Peyer's patch (tissue), 4 donors: ENCODE measurements around the gene PCDHGB1. TPM values are rescaled to one million over a fixed set of nuclear protein-coding genes. Genes with fewer than 3 reads are reported as not detected.
A peak's percentile ranks its signal among the peaks of the same experiment; 100 is the strongest.

Source experiments
- DNase-seq, 3 donors: peaks; one replicate each; pipeline ENCODE4 v3.0.0-alpha.2; 2017 to 2019
- H3K27ac ChIP-seq, 4 donors: fragments of 200-600 bp; sonication (generic); one replicate each; pipeline ENCODE4 v1.5.1; 2016 to 2019
- H3K27me3 ChIP-seq, 2 donors: fragments of 200-600 bp; sonication (generic); one replicate each; pipeline ENCODE4 v1.5.1; 2019
- H3K36me3 ChIP-seq, 3 donors: fragments of 200-600 bp; sonication (generic); one replicate each; pipeline ENCODE4 v1.5.1; 2016 to 2019
- H3K4me1 ChIP-seq, 4 donors: fragments of 200-600 bp; sonication (generic); one replicate each; pipeline ENCODE4 v1.5.1; 2016 to 2019
- H3K4me3 ChIP-seq, 4 donors: fragments of 200-600 bp; sonication (generic); 1 replicate in 3 of 4; 2 replicates in 1 of 4; pipeline ENCODE4 v1.5.1; 2016 to 2019; ENCODE audit warnings: mild to moderate bottlenecking in 1 of 4
- H3K9me3 ChIP-seq, 4 donors: fragments of 200-600 bp; sonication (generic); one replicate each; pipeline ENCODE4 v1.5.1; 2016 to 2019; ENCODE audit warnings: mild to moderate bottlenecking in 1 of 4
- POLR2A ChIP-seq, 2 donors: fragments of 450-650 bp; IDR thresholded peaks; one replicate each; pipeline ENCODE4 v1.5.1; 2017; ENCODE audit warnings: antibody characterized with exemption in 2 of 2, mild to moderate bottlenecking in 2 of 2, moderate library complexity in 2 of 2
- total RNA-seq, 4 donors: library from RNA; depleted of rRNA; stranded (reverse); fragments of >200 nt; gene quantifications; one replicate each; pipeline ENCODE4 v1.1.0, GENCODE V29; 2016
- TF ChIP-seq, protein P1 (sequence below), 6 experiments: fragments of 450-650 bp in 4 of 6; fragments of 200-600 bp in 2 of 6; sonication (generic) in 1 of 6; IDR thresholded peaks; one replicate each; pipeline ENCODE4 v1.5.1; 2017 to 2019; ENCODE audit warnings: antibody characterized with exemption in 6 of 6, mild to moderate bottlenecking in 3 of 6, moderate library complexity in 1 of 6

The PCDHGB1 gene
- total RNA-seq, 4 donors from 2014 or later: 0.27 to 0.53 (median 0.47) TPM; not detected in 1

DNA sequence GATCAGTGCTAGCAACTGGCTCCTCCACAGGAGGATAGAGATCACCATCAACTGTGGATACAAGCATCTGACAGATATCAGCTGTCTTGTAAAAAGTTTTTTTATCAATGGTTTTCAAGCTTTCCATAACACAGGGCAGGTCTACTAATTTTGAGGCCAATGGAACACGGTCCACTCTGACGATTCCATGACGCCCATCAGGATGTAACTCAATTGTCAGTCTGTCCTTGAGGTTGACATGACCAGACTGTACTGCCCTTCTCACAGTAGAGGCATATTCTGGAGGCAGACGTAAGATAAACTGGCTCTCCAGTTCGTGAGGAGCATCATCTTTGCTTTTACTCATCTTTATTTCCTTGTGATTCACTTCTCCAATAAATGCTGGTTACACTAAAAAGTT is 30.2 kb upstream of the PCDHGB1 start:
- Histone ChIP-seq H3K9me3 (peaks cover 0 to 58% (median 25%) of the 10 kb centered on the region in 4 donors), H3K27ac (no peak overlapping the region), H3K4me3 (peak overlapping the region; percentile 60 to 71 (median 66)), H3K36me3 (peaks cover 0 to 39% (median 0%) of the 10 kb centered on the region in 3 donors), H3K27me3 (no peaks in the 10 kb centered on the region), H3K4me1 (peaks cover 0 to 4% (median 0%) of the 10 kb centered on the region in 4 donors)
- TF ChIP-seq, protein P1, sequence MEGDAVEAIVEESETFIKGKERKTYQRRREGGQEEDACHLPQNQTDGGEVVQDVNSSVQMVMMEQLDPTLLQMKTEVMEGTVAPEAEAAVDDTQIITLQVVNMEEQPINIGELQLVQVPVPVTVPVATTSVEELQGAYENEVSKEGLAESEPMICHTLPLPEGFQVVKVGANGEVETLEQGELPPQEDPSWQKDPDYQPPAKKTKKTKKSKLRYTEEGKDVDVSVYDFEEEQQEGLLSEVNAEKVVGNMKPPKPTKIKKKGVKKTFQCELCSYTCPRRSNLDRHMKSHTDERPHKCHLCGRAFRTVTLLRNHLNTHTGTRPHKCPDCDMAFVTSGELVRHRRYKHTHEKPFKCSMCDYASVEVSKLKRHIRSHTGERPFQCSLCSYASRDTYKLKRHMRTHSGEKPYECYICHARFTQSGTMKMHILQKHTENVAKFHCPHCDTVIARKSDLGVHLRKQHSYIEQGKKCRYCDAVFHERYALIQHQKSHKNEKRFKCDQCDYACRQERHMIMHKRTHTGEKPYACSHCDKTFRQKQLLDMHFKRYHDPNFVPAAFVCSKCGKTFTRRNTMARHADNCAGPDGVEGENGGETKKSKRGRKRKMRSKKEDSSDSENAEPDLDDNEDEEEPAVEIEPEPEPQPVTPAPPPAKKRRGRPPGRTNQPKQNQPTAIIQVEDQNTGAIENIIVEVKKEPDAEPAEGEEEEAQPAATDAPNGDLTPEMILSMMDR (IDR thresholded peaks at IDR 0.05): no peak
- TF ChIP-seq POLR2A (IDR thresholded peaks at IDR 0.05): no peak
- no peak for DNase-seq

DNA sequence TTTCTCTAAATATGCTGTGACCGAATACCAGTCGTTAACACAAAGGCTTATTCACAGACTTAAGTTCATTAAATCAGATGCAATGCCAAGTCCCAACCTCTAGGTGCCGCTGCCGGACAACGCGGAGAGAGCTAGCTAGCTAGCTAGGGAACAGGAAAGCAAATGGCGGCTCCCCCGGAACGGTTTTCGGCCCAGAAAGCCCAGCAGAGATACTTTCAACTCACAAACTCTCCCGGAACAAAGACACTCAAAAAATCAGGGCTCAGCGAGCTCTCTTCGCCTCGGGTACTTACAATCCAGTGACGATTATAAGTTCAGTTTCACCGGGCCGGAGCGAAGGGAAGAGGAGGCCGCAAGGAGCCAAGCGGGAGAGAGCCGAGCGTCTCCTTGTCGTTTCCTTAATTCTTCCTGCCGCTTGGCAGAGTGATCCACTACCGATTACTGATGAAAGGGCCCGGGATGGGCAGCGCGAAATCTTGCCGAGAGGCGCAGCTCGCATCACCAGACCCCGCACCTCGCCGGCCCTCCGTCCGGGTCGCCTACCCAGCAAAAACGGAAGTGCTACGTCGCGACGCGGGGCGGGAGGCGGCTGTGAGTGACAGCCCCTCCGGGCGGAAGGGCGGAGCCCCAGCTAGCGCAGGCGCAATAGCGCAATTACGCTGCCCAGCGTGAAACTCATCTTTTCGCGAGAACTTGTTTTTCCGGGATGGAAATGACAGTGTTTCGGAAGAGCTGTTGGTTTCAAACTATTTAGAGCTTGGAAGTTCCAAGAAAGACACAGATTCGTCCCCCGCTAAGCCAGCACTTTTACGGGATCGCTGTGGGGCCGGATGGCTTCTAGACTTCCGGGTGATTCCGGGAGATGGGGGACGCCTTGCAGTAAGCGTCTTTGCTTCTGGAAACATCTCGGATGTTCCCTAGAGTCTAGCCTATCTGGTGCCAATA is 29.4 kb upstream of the PCDHGB1 start, which contains the start of gene TAF7:
TSS of gene TAF7 (minus strand) at position 560 of the 945 bp plus-strand sequence. CDS start 740 bp downstream, outside the sequence.
- Histone ChIP-seq H3K4me3 (peak within 1 kb of the TSS; percentile 60 to 71 (median 66)), H3K27me3 (no peaks in the 10 kb centered on the region), H3K4me1 (peaks cover 0 to 4% (median 0%) of the 10 kb centered on the region in 4 donors), H3K9me3 (peaks cover 0 to 50% (median 25%) of the 10 kb centered on the region in 4 donors), H3K27ac (peak within 1 kb of the TSS; percentile 84 to 94 (median 88)), H3K36me3 (peaks cover 0 to 39% (median 0%) of the 10 kb centered on the region in 3 donors)
- TF ChIP-seq, protein P1 (IDR thresholded peaks at IDR 0.05): peak; percentile 72 to 85 (median 78)
- TF ChIP-seq POLR2A (IDR thresholded peaks at IDR 0.05): peak; percentile 87
- peak; percentile 86 to 95 (median 93) for DNase-seq

DNA sequence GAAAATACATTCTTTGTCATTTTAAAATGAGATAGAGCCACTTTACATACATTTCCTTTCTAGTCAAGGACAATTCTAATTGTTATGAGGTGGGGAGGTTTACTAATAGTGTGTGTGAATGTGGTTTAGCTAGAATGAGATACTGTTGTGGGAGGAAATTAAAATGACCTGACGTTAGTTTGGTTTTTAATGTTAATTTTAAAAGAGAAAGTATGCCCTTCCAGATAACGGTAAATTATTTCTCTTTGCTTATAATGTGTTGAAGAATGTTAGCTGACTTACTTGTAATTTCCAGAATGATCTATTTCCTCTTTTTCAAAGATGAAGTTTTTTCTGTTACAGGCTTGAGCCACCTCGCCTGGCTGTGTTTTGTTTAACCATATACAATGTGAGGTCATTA is 27.6 kb upstream of the PCDHGB1 start:
- H3K4me3 ChIP-seq: no peak overlapping the region
- H3K4me1 ChIP-seq: peaks cover 0 to 4% (median 0%) of the 10 kb centered on the region in 4 donors

DNA sequence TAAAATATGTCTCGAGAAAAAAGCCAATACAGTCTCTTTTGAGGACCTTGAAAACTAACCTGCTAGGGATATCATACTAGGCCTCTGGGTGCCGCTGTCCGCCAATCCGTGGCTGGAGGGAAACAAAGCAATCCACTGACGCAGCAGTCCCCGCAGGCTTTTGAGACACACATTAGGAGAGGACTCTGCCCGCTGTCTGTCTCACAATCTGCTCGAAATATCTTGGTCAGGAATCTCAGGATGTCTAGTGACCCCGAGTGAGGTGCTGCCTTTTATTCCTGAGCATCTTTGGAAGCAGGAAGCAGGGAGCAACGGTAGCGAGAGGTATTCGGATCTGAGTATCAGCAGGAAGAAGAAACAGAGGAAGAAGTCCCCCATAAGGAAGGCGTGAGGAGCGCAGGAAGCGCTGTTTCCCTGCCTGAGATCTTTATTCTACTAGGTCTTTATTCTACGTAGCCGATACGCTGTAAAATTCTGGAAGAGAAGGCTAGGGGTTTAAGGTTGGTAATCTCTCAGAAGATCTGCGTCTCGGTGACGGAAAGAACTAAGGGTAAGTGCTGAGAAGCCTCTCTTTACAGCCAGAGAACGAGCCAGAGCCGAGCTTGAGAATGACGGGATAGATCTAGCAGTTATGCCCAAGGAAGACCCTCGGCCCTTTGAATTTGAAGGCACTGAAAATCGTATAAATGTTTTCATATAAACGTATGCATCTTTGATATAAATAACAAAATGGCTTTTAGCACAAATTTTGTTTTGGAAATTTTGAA is 23.6 kb upstream of the PCDHGB1 start:
- Histone ChIP-seq H3K27me3 (no peaks in the 10 kb centered on the region), H3K4me3 (peak overlapping the region; percentile 12 to 43 (median 28)), H3K9me3 (peaks cover 0 to 24% (median 5%) of the 10 kb centered on the region in 4 donors), H3K27ac (no peak overlapping the region), H3K36me3 (no peaks in the 10 kb centered on the region), H3K4me1 (peaks cover 0 to 2% (median 0%) of the 10 kb centered on the region in 4 donors)
- peak; percentile 61 to 82 (median 65) for DNase-seq
- TF ChIP-seq, protein P1 (IDR thresholded peaks at IDR 0.05): peak in 5 of 6 experiments; percentile 19 to 48 (median 38)
- TF ChIP-seq POLR2A (IDR thresholded peaks at IDR 0.05): no peak

More for the DNA sequence above, 27.6 kb upstream of the PCDHGB1 start:
- TF ChIP-seq, protein P1 (IDR thresholded peaks at IDR 0.05): no peak
- no peak for TF ChIP-seq POLR2A (IDR thresholded peaks at IDR 0.05)
- no peaks in the 10 kb centered on the region for H3K27me3 ChIP-seq
- peaks cover 0 to 37% (median 17%) of the 10 kb centered on the region in 4 donors for H3K9me3 ChIP-seq
- H3K36me3 ChIP-seq: peaks cover 0 to 24% (median 0%) of the 10 kb centered on the region in 3 donors
- H3K27ac ChIP-seq: no peak overlapping the region
- no peak for DNase-seq

- H3K27me3 ChIP-seq: no peaks in the 10 kb centered on the region
- no peaks in the 10 kb centered on the region for H3K4me1 ChIP-seq
- TF ChIP-seq POLR2A (IDR thresholded peaks at IDR 0.05): no peak
- TF ChIP-seq, protein P1 (IDR thresholded peaks at IDR 0.05): no peak
- DNase-seq: no peak
- H3K36me3 ChIP-seq: no peaks in the 10 kb centered on the region
- no peak overlapping the region for H3K4me3 ChIP-seq
- no peak overlapping the region for H3K27ac ChIP-seq
- peaks cover 0 to 28% (median 10%) of the 10 kb centered on the region in 4 donors for H3K9me3 ChIP-seq
These were observed 21.7 kb upstream of the PCDHGB1 start for GRCh38 chr5:141328231-141328630.
